GM12874 (cell line): ENCODE measurements around the gene RNASE8.

Experiments
- CTCF ChIP-seq: IDR thresholded peaks from 2 replicates; pipeline ENCODE4 v1.5.1; 2011; ENCODE audit warnings: low read depth, mild to moderate bottlenecking, control low read depth, low read length, moderate library complexity; ENCODE audit not compliant: insufficient read depth

Gene RNASE8

GRCh38 chr14:21018781-21019180 is 38.8 kb upstream of the RNASE8 start:
- no peak for TF ChIP-seq CTCF

GRCh38 chr14:21019366-21019765 is 38.3 kb upstream of the RNASE8 start:
- no peak for TF ChIP-seq CTCF

- TF ChIP-seq CTCF, result no peak
Measured at GRCh38 chr14:21020977-21021545, 36.6 kb upstream of the RNASE8 start.

GRCh38 chr14:21022686-21023085 is 34.9 kb upstream of the RNASE8 start:
- TF ChIP-seq CTCF, result no peak

- TF ChIP-seq CTCF, result no peak
Measured at GRCh38 chr14:21023174-21023573, 34.4 kb upstream of the RNASE8 start.

- TF ChIP-seq CTCF, result no peak
Measured at GRCh38 chr14:21023817-21024584, 33.6 kb upstream of the RNASE8 start.

- no peak for TF ChIP-seq CTCF
Measured at GRCh38 chr14:21024585-21025370, 32.8 kb upstream of the RNASE8 start, which contains the start of gene NDRG2. NDRG2 (minus strand) TSS chr14:21025061; CDS start chr14:21023315, 1,746 bp downstream.
